ENCODE measurements around the gene TMEM132E. TPM values are rescaled to one million over a fixed set of nuclear protein-coding genes. Genes with fewer than 3 reads are reported as not detected.

TMEM132E gene
- total and polyA plus RNA-seq, 2 donors from 2014 or later: 1.1 to 4.3 TPM

- DNase-seq: peak in 1 of 5 donors; percentile 7
- TF ChIP-seq CTCF (IDR thresholded peaks at IDR 0.05; ENCODE audit: borderline replicate concordance, extremely low read depth, insufficient read depth): no peak
- no peak overlapping the region for H3K4me3 ChIP-seq (ENCODE audit: low read length in 3 of 3)
- no peaks in the 10 kb centered on the region for H3K36me3 ChIP-seq (ENCODE audit: control insufficient read depth in 2 of 3, insufficient read depth in 3 of 3, low read length in 3 of 3)
- no peak overlapping the region for H3K9ac ChIP-seq (ENCODE audit: low read length in 3 of 3)
- intact Hi-C loops (cut with DNase I): no loop called here
- no peaks in the 10 kb centered on the region for H3K9me3 ChIP-seq (ENCODE audit: control insufficient read depth in 2 of 3, insufficient read depth in 1 of 3, low read length in 3 of 3)
- H3K4me1 ChIP-seq (ENCODE audit: control insufficient read depth in 2 of 3, insufficient read depth in 2 of 3, low read depth in 1 of 3, low read length in 3 of 3): no peaks in the 10 kb centered on the region
- FAIRE-seq: no peak
- H3K27me3 ChIP-seq (ENCODE audit: control insufficient read depth, insufficient read depth, low read length): no peaks in the 10 kb centered on the region
- no peak overlapping the region for H3K27ac ChIP-seq (ENCODE audit: low read depth in 2 of 2, low read length in 2 of 2)
Measured at GRCh38 chr17:34654276-34654880, 75.0 kb downstream of the TMEM132E start.

GRCh38 chr17:34654881-34655276 is 75.5 kb downstream of the TMEM132E start:
- Histone ChIP-seq H3K36me3 (ENCODE audit: control insufficient read depth in 2 of 3, insufficient read depth in 3 of 3, low read length in 3 of 3) (no peaks in the 10 kb centered on the region), H3K9me3 (ENCODE audit: control insufficient read depth in 2 of 3, insufficient read depth in 1 of 3, low read length in 3 of 3) (no peaks in the 10 kb centered on the region), H3K27me3 (ENCODE audit: control insufficient read depth, insufficient read depth, low read length) (no peaks in the 10 kb centered on the region), H3K9ac (ENCODE audit: low read length in 3 of 3) (no peak overlapping the region), H3K4me1 (ENCODE audit: control insufficient read depth in 2 of 3, insufficient read depth in 2 of 3, low read depth in 1 of 3, low read length in 3 of 3) (no peaks in the 10 kb centered on the region), H3K4me3 (ENCODE audit: low read length in 3 of 3) (no peak overlapping the region), H3K27ac (ENCODE audit: low read depth in 2 of 2, low read length in 2 of 2) (no peak overlapping the region)
- FAIRE-seq (no peak), DNase-seq (no peak)
- intact Hi-C loops (cut with DNase I): no loop called here
- TF ChIP-seq CTCF (IDR thresholded peaks at IDR 0.05; ENCODE audit: borderline replicate concordance, extremely low read depth, insufficient read depth): no peak

GRCh38 chr17:34656801-34657200 is 77.4 kb downstream of the TMEM132E start:
- Histone ChIP-seq H3K27me3 (ENCODE audit: control insufficient read depth, insufficient read depth, low read length) (no peaks in the 10 kb centered on the region), H3K4me3 (ENCODE audit: low read length in 3 of 3) (no peak overlapping the region), H3K9me3 (ENCODE audit: control insufficient read depth in 2 of 3, insufficient read depth in 1 of 3, low read length in 3 of 3) (no peaks in the 10 kb centered on the region), H3K36me3 (ENCODE audit: control insufficient read depth in 2 of 3, insufficient read depth in 3 of 3, low read length in 3 of 3) (no peaks in the 10 kb centered on the region), H3K27ac (ENCODE audit: low read depth in 2 of 2, low read length in 2 of 2) (no peak overlapping the region), H3K4me1 (ENCODE audit: control insufficient read depth in 2 of 3, insufficient read depth in 2 of 3, low read depth in 1 of 3, low read length in 3 of 3) (no peaks in the 10 kb centered on the region), H3K9ac (ENCODE audit: low read length in 3 of 3) (no peak overlapping the region)
- FAIRE-seq (no peak), DNase-seq (no peak)
- TF ChIP-seq CTCF (IDR thresholded peaks at IDR 0.05; ENCODE audit: borderline replicate concordance, extremely low read depth, insufficient read depth): no peak
- intact Hi-C loops (cut with DNase I): no loop called here

All from kidney (tissue), 14 donors.